GM21576 (cell line): Measurements from ENCODE around the gene ANTXR1.

Experiments
- ATAC-seq: cut with Tn5 transposase; IDR thresholded peaks from one replicate; pipeline ENCODE4 v1.9.1; 2021; ENCODE audit warnings: mild to moderate bottlenecking, moderate library complexity; ENCODE audit not compliant: unreplicated experiment

The ANTXR1 gene

GRCh38 chr2:69298261-69298660 lies 285.3 kb downstream of the ANTXR1 start:
- no peak for ATAC-seq

GRCh38 chr2:69298862-69299261 lies 285.9 kb downstream of the ANTXR1 start:
- no peak for ATAC-seq
